GM21390 (cell line): ENCODE data around the gene ARHGEF7.

Source experiments
- ATAC-seq: cut with Tn5 transposase; IDR thresholded peaks from one replicate; pipeline ENCODE4 v1.9.1; 2021; ENCODE audit not compliant: unreplicated experiment

Gene ARHGEF7

DNA sequence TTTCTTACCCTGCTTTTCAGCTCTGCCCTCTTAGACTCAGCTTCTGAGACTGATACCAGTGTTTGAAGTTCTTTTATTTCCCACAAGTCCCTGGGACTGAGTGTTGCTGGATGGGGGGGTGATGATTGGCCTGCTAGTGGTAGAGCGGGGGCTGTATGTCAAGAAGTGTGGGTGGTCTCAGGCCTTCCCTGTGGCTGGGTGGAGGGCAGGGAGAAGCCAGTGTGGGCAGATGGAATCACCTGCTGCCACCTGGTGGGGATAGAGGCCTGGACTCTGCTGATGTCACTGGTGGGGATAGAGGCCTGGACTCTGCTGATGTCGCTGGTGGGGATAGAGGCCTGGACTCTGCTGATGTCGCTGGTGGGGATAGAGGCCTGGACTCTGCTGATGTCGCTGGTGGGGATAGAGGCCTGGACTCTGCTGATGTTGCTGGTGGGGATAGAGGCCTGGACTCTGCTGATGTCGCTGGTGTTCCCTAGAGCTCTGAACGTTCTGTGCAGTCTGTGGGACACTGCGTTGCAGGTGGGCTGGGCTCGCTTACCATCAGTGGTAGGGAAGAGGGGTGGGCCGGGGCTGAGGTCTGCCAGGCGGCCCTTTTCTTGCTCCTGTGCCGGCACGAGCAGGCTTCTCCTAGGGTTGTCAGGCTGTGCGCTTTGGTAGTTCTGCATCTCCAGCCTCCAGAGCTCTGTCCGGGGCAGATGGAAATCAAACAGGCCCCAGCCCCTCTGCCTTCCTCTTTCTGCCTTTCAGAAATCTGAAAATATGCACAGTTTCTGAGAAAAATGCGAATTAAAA is 101.3 kb downstream of the ARHGEF7 start:
- ATAC-seq, result no peak

DNA sequence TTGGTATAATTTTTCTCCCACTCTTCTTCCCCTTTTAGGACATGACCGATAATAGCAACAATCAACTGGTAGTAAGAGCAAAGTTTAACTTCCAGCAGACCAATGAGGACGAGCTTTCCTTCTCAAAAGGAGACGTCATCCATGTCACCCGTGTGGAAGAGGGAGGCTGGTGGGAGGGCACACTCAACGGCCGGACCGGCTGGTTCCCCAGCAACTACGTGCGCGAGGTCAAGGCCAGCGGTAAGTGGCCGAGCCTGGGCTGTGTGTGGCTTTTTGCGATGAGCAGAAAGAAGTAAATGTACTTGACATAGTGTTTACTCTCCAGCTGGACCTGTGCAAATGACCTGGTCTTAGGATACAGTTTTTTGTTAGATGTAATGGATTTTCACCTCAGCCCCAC is 102.5 kb downstream of the ARHGEF7 start:
- no peak for ATAC-seq

DNA sequence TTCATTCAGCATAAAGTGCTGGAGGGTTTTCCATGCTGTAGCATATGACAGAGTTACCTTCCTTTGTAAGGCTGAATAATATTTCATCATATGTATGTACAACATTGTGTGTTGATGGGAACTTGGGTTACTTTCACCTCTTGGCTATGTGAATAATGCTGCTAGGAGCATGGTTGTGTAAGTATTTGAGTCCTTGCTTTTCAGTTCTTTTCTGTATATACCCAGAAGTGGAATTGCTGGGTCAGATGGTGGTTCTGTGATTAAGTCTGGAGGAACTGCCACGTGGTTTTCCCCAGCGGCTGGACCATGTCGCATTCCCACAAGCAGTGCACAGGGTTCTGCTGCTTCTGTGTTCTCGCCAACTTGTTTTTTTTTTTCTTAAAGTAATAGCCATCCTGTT is 104.2 kb downstream of the ARHGEF7 start:
- no peak for ATAC-seq

DNA sequence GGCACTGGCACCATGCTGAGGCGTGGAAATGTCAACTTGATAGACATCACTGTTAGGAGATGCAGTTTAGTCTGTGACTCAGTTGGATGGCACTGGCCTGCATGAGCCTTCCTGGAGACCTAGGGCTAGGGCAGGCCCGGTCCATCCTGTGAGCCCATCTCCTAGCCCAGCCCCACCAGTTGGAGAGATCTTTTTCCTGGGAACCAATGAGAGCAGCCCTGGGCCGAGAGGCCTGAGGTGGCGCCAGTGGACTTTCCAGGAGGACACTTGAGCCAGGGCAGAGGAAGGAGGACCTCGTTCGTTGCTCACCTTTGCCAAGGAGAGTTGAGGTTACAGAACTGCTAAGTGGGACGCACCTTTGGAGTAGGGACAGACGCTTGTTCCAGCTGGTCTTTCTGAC is 104.8 kb downstream of the ARHGEF7 start:
- ATAC-seq, result no peak

DNA sequence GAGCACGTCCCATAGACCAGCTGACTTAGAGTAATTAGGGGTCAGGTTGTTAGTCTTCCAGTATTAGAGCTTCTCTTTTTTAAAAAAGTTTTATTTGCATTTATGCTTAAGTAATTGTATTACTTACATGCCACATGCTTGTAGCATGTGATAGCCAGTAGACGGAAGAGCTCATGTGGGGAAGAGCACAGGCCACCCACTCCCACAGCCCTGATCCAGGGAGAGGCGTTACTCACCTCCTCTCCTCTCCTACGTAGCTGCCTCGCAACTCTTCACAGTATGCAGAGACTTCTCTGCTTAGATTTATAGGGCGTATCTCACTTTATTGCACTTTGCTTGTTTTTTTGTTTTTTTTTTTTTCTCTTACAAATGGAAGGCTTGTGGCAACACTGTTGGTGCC is 110.1 kb downstream of the ARHGEF7 start:
- no peak for ATAC-seq

DNA sequence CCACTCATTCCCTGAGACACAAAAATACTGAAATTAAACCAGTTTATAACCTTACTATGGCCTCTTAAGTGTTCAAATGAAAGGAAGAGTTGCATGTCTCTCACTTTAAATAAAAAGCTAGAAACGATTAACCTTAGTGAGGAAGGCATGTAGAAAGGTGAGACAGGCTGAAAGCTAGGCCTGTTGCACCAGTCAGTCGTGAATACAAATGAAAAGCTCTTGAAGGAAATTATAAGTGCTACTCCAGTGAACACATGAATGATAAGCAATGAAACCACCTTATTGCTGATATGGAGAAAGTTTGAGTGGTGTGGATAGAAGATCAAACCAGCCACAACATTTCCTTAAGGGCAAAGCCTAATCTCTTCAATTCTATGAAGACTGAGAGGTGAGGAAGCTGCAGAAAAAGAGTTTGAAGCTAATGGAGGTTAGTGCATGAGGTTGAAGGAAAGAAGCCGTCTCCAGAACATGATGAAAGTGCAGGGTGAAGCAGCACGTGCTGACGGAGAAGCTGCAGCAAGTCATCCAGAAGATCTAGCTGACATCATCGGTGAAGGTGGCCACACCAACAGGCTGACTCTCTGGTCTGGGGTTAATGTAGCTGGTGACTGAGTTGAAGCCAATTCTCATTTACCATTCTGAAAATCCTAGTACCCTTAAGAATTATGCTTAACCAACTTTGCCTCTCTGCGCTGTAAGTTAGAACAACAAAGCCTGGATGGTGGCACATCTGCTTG is 110.9 kb downstream of the ARHGEF7 start:
- ATAC-seq, result no peak

DNA sequence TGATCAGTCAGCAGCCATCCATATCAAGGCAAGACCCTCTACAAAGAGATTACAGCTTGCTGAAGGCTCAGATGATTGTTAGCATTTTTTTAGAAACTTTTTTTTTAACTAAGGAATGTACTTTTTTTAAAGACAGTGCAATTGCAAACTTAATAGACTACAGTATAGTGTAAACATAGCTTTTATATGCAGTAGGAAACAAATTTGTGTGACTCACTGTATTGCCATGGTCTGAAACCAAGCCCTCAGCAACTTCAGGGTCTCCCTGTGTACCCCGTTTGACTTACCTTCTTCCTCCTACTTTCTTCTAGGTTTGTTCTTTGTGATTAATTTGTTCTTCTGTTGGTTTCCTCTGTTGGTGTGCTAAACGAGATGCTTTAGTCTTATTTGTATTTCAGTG is 112.3 kb downstream of the ARHGEF7 start:
- no peak for ATAC-seq

DNA sequence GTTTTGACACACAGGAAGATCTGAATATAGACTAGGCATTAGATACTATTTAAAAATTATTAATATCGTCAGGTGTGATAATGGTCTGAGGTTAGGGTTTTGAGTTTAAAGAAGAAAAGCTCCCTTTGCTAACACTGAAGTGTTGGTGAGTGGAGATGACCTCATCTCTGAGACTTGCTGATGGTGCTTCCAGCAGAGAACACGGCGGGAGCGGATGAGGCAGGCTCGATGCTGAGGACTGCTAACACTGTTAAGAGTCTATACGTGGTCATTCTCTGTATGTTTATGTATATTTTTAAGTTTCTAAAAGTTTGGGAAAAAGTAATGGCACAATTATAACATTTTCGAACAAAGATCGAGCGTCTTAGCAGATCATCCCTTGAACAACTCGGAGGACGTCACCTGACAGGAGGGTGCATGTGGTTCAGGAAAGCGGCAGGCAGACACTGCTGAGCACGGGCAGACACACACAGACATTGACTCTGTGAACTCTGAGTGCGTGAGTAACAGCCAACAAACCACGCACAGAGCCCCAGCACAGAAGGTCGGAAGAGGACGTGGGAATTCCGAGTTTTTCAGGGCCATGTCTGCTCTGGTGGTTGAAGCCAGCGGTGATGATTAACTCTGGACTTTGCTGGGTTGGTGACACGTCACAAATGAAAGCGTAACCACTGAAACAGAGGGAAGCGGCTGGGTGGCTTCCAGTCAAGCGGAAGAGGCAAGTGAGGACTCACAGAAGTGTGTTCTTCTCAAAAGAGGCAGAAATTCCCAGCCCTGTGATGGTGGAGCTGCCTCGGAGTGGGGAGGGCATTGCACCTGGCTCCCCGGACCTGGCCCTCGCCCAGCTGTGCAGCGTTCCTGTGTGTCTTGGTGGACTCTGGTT is 113.4 kb downstream of the ARHGEF7 start:
- ATAC-seq, result no peak

DNA sequence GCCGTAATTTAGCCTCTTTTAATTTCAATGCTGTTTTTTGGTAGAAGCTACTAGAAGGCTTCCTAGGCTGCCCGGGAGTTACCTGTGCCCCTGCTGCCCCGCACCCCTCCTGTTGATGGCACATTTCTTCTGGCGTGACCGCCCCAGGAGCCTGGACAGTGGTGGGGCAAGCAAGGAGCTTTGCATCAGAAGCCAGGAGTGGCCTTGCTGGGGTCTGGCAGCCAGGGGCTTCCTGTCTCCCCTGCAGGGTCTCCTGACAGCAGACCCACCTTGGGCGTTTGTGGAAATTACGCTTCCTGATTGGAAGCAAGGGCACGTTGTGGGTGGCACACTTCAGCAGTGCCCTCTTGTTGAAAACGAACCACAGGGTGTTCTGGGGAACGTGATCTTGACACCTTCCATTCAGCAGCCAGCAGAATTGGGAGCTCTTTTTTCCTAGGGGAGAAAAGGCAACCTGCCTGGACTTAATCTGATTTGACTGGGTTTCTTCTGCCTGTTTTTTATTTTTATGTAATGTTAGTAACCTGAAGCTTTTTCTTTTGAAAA is 115.3 kb downstream of the ARHGEF7 start:
- ATAC-seq, result no peak

DNA sequence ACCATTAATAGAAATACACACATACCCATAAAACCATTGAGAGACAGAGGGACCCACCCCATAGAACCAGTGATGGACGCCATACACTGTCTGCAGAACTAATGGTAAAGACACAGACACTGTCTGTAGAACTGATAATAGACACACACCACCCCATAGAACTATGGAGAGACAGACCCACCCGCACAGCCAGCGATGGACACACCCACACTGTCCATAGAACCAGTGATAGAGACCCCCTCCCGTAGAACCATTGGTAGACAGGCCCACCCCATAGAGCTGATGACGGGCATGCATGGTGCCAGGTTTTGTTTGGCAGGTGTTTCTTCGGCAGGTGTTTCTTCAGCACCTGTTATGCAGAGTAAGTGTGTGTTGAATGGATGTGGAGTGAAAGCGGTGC is 117.1 kb downstream of the ARHGEF7 start:
- no peak for ATAC-seq

DNA sequence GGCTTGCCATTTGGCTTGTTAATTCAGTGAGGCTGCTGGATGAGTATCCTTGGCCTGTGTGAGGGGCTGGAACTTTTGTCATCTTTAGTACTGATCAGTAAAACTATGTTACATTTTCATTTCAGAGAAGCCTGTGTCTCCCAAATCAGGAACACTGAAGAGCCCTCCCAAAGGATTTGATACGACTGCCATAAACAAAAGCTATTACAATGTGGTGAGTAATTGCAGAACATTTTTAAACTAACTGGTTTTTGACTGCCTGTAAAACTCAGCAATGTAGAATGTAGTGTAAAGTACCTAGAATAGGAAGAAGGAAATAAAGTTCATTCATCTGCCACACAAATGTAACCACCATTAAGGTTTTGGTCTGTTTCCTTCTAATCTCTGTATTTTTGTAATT is 118.0 kb downstream of the ARHGEF7 start:
- ATAC-seq, result no peak

DNA sequence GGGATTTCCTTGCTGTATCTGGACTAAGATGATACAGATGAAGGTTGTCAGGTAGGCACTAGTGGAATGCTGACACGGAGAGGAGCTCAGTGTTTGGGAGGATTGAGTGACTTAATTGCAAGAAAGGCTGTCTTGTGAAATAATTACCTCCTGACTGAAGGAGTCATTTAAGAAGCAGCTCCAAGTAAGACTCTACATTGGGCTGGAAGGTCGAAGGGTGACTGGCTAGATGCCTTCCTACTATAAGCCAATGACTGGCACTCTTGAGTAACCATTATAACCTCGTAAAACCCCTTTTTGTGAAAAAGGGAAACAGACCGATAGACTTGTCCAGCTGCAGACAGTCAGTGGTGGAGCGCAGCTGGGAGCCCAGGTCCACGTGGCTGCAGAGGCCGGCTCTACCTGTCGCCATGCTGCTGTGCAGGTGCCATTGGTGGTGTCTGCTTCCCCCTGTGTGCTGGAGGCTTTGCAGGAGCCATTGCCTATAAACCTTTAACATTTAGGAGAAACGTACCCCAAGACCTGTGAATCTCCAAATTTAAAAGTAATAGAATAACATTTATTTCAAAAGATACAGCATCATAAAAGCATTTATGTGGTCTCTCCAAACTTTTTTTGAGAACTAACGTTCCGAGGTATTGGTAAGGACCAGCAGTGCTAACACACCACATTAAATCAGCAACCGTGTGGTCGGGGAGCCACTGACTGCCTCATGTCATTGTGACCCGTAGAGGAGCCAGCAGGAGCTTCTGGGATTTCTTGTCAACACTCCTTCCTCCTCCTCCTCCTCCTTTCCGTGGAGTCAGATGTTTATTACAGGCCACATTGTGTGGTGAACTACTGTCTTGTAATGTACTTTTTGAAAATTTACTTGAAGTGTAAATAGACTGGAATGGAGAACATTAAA is 124.9 kb downstream of the ARHGEF7 start:
- no peak for ATAC-seq

DNA sequence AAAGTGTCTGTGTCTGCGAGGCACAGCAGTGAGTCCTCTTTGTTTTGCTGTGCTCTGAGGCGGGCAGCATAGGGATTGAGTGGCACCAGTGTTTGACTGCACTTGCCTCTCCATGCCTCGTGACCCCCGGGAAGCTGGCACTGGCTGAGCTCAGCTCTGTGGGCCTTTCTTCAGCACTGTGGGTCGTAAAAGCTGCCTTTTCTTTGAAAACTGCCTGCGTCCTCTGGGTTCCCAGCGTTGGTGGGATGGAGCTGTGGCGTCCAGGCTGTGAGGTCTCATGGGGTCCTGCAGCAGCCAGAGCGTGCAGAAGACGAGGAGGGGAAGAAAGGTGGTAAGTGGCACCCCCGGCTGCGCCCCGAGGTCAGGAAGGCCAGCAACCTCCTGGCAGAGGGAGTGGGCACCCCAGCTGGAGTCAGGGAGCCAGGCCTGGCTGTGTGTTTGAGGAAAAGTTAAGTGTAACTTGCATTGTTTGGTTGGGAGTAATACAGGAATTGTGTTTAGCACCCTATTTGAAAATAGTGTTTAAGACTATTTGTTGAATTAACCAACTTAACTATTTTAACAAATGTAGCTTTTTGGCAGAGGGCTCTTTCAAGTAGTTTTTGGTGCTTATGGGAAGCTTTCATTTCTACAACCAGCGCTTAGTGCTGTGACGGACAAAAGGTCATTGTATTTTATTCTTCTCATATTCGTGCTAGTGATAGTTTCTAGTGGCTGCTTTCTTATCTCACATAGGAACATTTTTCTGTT is 126.1 kb downstream of the ARHGEF7 start:
- no peak for ATAC-seq

DNA sequence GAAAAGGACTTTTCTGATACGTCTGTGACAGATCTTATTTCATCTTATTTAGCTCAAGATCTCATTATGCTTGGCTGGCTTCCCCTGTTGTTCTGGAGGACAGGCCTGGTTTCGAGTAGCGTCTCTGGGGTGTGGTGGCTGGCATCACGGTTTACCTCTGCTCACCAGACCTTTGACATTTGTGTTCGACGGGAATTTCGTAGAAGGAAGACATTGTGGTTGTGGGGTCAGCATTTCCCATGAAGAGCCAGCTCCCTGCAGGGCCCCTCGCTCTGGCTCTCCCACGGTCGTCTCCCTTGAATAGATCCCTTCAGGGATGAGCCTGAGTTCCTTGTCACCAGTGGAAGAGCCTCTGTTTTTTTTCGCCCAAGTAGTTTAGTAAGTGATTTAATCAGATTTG is 126.8 kb downstream of the ARHGEF7 start:
- ATAC-seq, result no peak

DNA sequence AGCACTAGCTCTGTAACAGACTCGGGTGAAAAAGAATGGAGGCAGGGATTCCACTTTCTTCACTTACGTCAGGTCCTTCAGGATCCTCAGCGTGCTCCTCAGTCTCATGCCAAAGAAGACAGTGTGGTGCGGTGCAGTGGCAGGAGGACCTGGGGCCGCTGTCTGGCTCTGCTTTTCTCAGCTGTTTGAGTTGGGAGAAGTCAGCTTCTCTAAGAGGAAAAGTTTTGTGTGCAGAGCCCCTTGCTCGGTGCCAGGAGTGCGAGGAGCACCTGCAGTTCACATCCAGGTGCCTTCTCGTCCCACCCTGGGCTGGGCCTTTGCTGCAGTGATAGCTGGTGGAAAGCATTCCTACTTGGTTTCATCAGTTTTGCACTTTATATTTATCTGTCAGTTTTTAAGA is 127.5 kb downstream of the ARHGEF7 start:
- ATAC-seq, result no peak

DNA sequence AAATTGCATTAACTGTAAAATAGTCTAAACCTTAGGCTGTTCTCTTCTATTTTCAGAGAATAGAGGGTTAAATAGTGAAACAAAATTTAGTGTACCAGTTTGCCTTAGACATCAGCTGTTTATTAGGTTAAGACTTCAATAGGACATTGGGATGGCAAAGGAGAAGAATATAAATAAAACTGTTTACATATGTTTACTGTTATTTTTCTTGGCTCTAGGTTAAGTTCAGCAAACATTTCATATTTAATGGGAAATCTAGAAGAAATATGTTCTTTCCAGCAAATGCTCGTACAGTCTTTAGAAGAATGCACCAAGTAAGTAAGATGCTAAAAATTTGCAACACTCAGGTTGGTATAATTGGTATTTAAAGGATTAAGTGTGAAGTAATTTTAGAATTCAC is 128.9 kb downstream of the ARHGEF7 start:
- no peak for ATAC-seq

DNA sequence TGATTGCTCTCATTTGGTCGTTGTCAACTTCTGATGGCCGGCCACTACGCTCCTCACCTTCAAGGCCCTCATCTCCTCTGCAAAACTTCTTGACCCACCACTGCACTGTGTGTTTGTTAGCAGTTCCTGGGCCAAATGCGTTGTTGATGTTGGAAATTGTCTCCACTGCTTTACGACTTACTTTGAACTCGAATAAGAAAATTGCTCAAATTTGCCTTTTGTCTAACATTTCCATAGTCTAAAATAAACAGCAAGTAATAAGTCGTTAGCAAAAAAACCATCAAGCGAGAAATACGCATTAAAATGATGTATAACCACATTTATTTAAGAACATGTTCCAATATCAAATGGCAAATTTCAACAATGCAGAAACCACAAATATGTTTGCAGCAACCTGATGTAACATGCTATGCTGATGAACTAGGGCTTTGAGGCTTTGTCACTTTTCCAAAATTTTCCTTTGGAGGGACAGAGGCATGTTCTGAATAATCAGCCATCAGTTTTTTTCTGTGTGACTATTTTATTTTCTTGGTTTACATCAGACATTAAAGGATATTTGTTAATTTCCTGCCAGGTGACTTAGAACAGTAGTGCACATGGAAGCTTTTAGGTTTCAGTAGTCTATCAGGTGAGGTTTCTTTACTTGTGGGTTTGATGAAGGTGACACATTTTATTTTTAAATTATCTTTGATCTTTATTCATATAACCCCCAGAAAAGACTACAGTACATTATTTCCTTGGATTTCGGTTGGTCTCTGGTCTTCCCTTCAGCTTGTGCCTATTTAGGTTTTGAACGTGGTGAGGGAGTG is 130.7 kb downstream of the ARHGEF7 start:
- no peak for ATAC-seq

DNA sequence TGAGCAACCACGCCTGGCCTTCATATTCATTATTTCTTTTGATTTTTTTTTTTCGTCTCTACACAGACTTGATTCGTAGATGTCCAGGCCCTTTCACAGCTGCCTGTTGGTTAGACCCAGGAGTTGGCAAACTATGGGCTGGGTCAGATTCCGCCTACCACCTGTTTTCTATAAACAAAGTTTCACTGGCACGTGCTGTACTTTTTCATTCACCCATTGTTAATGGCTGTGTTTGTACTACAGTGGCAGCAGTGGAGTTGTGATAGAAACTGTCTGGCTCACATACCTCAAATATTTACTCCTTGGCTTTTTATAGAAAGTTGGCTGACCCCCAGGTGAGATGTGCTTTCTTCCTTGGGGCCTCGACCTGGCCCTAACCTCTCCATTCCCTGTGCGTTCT is 132.4 kb downstream of the ARHGEF7 start:
- ATAC-seq, result no peak

DNA sequence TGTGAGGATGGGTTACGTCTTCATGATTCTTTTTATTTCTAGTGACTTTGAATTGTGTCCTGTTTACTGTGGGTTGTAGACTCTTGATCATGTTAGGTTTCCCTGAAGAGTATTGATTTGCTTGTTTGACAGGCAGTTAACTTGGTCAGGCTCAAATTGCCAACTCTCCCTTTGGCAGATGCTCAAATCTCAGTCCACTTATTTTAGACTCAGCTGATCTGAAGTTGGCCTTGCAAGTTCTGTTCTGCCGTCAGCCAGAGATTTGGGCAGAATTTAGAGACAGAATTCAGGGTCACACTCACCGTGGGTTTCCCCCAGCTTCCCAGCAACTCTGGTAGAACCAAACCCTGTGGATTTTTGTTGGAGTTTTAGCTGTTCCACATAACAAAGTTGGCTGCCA is 133.7 kb downstream of the ARHGEF7 start:
- ATAC-seq, result no peak
